Measurements from ENCODE around the gene NUP93. TPM values are rescaled to one million over a fixed set of nuclear protein-coding genes. Genes with fewer than 3 reads are reported as not detected.

The NUP93 gene
- total and polyA plus RNA-seq, 11 donors, result 21.8 to 49.0 (median 27.8) TPM

GRCh38 chr16:56848955-56849689 lies 119.2 kb downstream of the NUP93 start:
- H3K27me3 ChIP-seq, result no peaks in the 10 kb centered on the region
- no peak for DNase-seq
- intact Hi-C loops (cut with DNase I), result no loop called here
- no peak for TF ChIP-seq CTCF (IDR thresholded peaks at IDR 0.05)
- no peak for TF ChIP-seq POLR2A (IDR thresholded peaks at IDR 0.05)
- no peak overlapping the region for H3K4me3 ChIP-seq
- peaks cover 0 to 18% (median 8%) of the 10 kb centered on the region in 9 donors for H3K36me3 ChIP-seq
- WGBS, 4 donors, result 62 to 64% (median 62%) methylated on average over 7 of the region's 7 CpGs
- no peak overlapping the region for H3K27ac ChIP-seq
- ATAC-seq, result peak in 1 of 4 donors; percentile 41
- H3K4me1 ChIP-seq, result peaks cover 0 to 29% (median 14%) of the 10 kb centered on the region in 12 donors
- no peaks in the 10 kb centered on the region for H3K9me3 ChIP-seq

GRCh38 chr16:56849690-56850680 lies 120.1 kb downstream of the NUP93 start:
- Histone ChIP-seq H3K9me3 (no peaks in the 10 kb centered on the region), H3K27me3 (no peaks in the 10 kb centered on the region), H3K27ac (no peak overlapping the region), H3K4me1 (peaks cover 0 to 29% (median 14%) of the 10 kb centered on the region in 12 donors), H3K36me3 (peaks cover 0 to 9% (median 4%) of the 10 kb centered on the region in 9 donors), H3K4me3 (no peak overlapping the region)
- ATAC-seq (no peak), DNase-seq (no peak)
- intact Hi-C loops (cut with DNase I), result no loop called here
- TF ChIP-seq POLR2A (IDR thresholded peaks at IDR 0.05) (no peak), CTCF (IDR thresholded peaks at IDR 0.05) (no peak)
- WGBS, 4 donors, result 90 to 96% (median 94%) methylated on average over 11 of the region's 11 CpGs

- no peaks in the 10 kb centered on the region for H3K9me3 ChIP-seq
- H3K4me3 ChIP-seq, result no peak overlapping the region
- H3K4me1 ChIP-seq, result peaks cover 0 to 29% (median 14%) of the 10 kb centered on the region in 12 donors
- H3K27ac ChIP-seq, result no peak overlapping the region
- DNase-seq, result peak in 1 of 5 donors; percentile 1
- no peaks in the 10 kb centered on the region for H3K27me3 ChIP-seq
- TF ChIP-seq CTCF (IDR thresholded peaks at IDR 0.05), result no peak
- no peak for TF ChIP-seq POLR2A (IDR thresholded peaks at IDR 0.05)
- ATAC-seq, result no peak
- WGBS, 4 donors, result 69 to 78% (median 74%) methylated on average over 8 of the region's 8 CpGs
- no peaks in the 10 kb centered on the region for H3K36me3 ChIP-seq
- intact Hi-C loops (cut with DNase I), result no loop called here
These were observed 121.9 kb downstream of the NUP93 start for GRCh38 chr16:56851671-56852400.
